Endothelial cell of umbilical vein (primary cell): Measurements from ENCODE around the gene EHMT1.

ENCODE experiments used
- EZH2 ChIP-seq: IDR thresholded peaks from 2 replicates; pipeline ENCODE4 v1.6.1; 2012; ENCODE audit warnings: borderline replicate concordance, low read depth, mild to moderate bottlenecking, moderate library complexity, low read length, inconsistent platforms; ENCODE audit not compliant: severe bottlenecking
- FOS ChIP-seq: IDR thresholded peaks from 2 replicates; pipeline ENCODE4 v1.6.1; 2011; ENCODE audit warnings: mild to moderate bottlenecking, low read length, moderate library complexity, borderline replicate concordance; ENCODE audit not compliant: insufficient read depth
- GATA2 ChIP-seq: IDR thresholded peaks from 2 replicates; pipeline ENCODE4 v1.7.0; 2011; ENCODE audit warnings: low read depth, mild to moderate bottlenecking, moderate library complexity, mixed read lengths, low read length; ENCODE audit not compliant: insufficient read length, insufficient read depth
- MYC ChIP-seq: IDR thresholded peaks from one replicate; pipeline ENCODE4 v1.6.1; 2011; ENCODE audit warnings: mild to moderate bottlenecking, low read depth, low read length
- POLR2A ChIP-seq: IDR thresholded peaks from 2 replicates; pipeline ENCODE4 v1.6.1; 2012; ENCODE audit warnings: low read depth, mild to moderate bottlenecking, control low read depth, low read length
- POLR2AphosphoS5 ChIP-seq: IDR thresholded peaks from 2 replicates; pipeline ENCODE4 v1.6.1; 2012; ENCODE audit warnings: low read depth, mild to moderate bottlenecking, control low read depth, low read length, moderate library complexity; ENCODE audit not compliant: insufficient read depth
- TF ChIP-seq, protein P1 (sequence below), 2 donors: IDR thresholded peaks; 1 replicate in 1 of 2; 2 replicates in 1 of 2; pipeline ENCODE4 v1.5.1; 2011; ENCODE audit warnings: low read length in 2 of 2, mild to moderate bottlenecking in 2 of 2, moderate library complexity in 2 of 2, control low read depth in 1 of 2, inconsistent platforms in 1 of 2, low read depth in 1 of 2; ENCODE audit not compliant: insufficient read depth in 1 of 2; ENCODE audit errors: extremely low read depth in 1 of 2
- TF ChIP-seq, protein P2 (sequence below): IDR thresholded peaks from 2 replicates; pipeline ENCODE4 v1.6.1; 2011; ENCODE audit not compliant: insufficient read depth, insufficient read length

DNA sequence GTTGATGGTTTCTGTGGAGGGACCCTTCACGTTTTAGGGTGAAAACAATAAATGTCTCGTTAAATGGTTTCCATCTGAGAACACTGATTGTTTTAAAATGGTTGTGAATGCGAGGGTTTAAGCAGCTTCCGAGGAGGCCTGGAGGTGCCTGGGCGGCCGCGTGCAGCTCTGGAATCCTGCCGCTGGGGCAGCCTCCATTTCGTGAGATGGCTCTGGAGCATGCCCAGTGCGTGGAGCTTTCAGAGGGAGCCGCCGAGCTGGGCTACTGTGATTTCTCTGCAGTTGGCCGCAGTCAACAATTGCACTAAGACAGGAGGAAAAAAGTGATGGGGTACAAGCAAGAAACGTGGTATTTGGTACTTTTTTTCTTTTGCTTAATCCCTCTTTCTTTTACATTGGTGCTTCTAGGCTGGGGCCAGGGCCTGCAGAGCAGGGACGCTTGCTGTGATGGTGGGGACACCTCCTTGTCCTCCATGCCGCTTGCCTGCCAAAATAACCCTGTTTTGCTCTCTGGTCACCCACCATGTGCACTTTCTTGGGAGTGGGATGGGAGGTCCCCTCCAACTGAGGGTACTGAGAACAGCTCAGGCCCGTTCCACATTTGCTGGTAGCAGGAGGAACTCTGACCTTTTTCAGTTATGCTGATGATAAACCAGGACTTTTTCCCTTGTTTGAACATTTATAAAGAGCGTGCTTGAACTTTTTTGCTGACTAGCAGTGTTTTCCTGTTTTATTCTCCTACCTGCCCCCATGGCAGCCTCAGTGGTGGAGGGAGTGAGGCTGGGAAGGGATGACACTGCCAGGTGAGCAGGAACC lies 47.1 kb downstream of the EHMT1 start:
- TF ChIP-seq, protein P1, sequence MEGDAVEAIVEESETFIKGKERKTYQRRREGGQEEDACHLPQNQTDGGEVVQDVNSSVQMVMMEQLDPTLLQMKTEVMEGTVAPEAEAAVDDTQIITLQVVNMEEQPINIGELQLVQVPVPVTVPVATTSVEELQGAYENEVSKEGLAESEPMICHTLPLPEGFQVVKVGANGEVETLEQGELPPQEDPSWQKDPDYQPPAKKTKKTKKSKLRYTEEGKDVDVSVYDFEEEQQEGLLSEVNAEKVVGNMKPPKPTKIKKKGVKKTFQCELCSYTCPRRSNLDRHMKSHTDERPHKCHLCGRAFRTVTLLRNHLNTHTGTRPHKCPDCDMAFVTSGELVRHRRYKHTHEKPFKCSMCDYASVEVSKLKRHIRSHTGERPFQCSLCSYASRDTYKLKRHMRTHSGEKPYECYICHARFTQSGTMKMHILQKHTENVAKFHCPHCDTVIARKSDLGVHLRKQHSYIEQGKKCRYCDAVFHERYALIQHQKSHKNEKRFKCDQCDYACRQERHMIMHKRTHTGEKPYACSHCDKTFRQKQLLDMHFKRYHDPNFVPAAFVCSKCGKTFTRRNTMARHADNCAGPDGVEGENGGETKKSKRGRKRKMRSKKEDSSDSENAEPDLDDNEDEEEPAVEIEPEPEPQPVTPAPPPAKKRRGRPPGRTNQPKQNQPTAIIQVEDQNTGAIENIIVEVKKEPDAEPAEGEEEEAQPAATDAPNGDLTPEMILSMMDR (IDR thresholded peaks at IDR 0.05; ENCODE audit: extremely low read depth in 1 of 2, insufficient read depth in 1 of 2, low read depth in 1 of 2, low read length in 2 of 2) = no peak
- no peak for TF ChIP-seq EZH2
- TF ChIP-seq, protein P2, sequence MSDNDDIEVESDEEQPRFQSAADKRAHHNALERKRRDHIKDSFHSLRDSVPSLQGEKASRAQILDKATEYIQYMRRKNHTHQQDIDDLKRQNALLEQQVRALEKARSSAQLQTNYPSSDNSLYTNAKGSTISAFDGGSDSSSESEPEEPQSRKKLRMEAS = no peak
- no peak for TF ChIP-seq POLR2A
- no peak for TF ChIP-seq FOS
- TF ChIP-seq MYC = no peak
- no peak for TF ChIP-seq POLR2AphosphoS5
- TF ChIP-seq GATA2 = no peak
